Posterior vena cava (tissue), 2 donors: ENCODE measurements around the gene CHERP. TPM values are rescaled to one million over a fixed set of nuclear protein-coding genes. Genes with fewer than 3 reads are reported as not detected.
"Not testable (repeated sequence)": the region's sequence is repeated elsewhere in the genome, so short reads cannot be mapped to it uniquely, and the experiment has no call there.

ENCODE experiments used
- DNase-seq: peaks from one replicate; pipeline ENCODE4 v3.0.0-alpha.2; 2020; ENCODE audit warnings: low spot score
- intact Hi-C, 2 donors: fragments of 100-400 bp; cut with DNase I; formaldehyde crosslinking; loops; one replicate each; pipeline versions ENCODE4 v1.14.1 to v1.14.2; 2022 to 2023
- total RNA-seq, 2 donors: library from RNA; stranded (reverse); fragmentation: NEBNext Ultra II Directional; extraction: Animal tissue kit (Norgen Biotek cat#: 25700); gene quantifications; one replicate each; pipeline ENCODE4 v1.2.1, GENCODE V29; 2021
- donor health status: DM: yes; HTN: yes; CAD: no.
- donor health status: DM: yes; HTN: yes; CAD: no.

The CHERP gene
- total RNA-seq, 2 donors from 2014 or later: 21.4 to 23.6 TPM

GRCh38 chr19:16525751-16526481 lies 16.3 kb downstream of the CHERP start:
- DNase-seq: no peak
- intact Hi-C loops: loop anchor here in 1 of 2 donors (5.0 kb wide), 1 partner anchor 181 kb away; no protein-coding TSS in a partner anchor

GRCh38 chr19:16524991-16525734 lies 17.1 kb downstream of the CHERP start:
- DNase-seq: no peak
- intact Hi-C loops: loop anchor here in 1 of 2 donors (5.0 kb wide), 1 partner anchor 182 kb away; no protein-coding TSS in a partner anchor

- intact Hi-C loops: no loop called here
- DNase-seq: no peak
Measured at GRCh38 chr19:16522559-16523377, 19.5 kb downstream of the CHERP start.

GRCh38 chr19:16521715-16522289 lies 20.4 kb downstream of the CHERP start:
- intact Hi-C loops: no loop called here
- no peak for DNase-seq

- DNase-seq: no peak
- intact Hi-C loops: no loop called here
Measured at GRCh38 chr19:16520986-16521624, 21.1 kb downstream of the CHERP start.

- DNase-seq: no peak
- intact Hi-C loops: no loop called here
Measured at GRCh38 chr19:16520074-16520973, 21.9 kb downstream of the CHERP start.

- no peak for DNase-seq
- intact Hi-C loops: no loop called here
Measured at GRCh38 chr19:16519230-16519687, 23.0 kb downstream of the CHERP start.

GRCh38 chr19:16518483-16519229 lies 23.6 kb downstream of the CHERP start:
- intact Hi-C loops: no loop called here
- DNase-seq: no peak

GRCh38 chr19:16518061-16518460 lies 24.2 kb downstream of the CHERP start:
- DNase-seq: no peak
- intact Hi-C loops: no loop called here

GRCh38 chr19:16516923-16517610 lies 25.2 kb downstream of the CHERP start:
- intact Hi-C loops: no loop called here

GRCh38 chr19:16516381-16516780 lies 25.9 kb downstream of the CHERP start:
- no peak for DNase-seq
- intact Hi-C loops: no loop called here

More at GRCh38 chr19:16516923-16517610, 25.2 kb downstream of the CHERP start:
- DNase-seq: no peak

GRCh38 chr19:16514383-16515019 lies 27.7 kb downstream of the CHERP start:
- intact Hi-C loops: no loop called here
- no peak for DNase-seq

GRCh38 chr19:16512611-16513010 lies 29.6 kb downstream of the CHERP start:
- DNase-seq, intact Hi-C loops: not testable (repeated sequence)

- no peak for DNase-seq
- intact Hi-C loops: no loop called here
Measured at GRCh38 chr19:16509141-16510061, 32.8 kb downstream of the CHERP start.

GRCh38 chr19:16508546-16508945 lies 33.7 kb downstream of the CHERP start:
- DNase-seq: no peak
- intact Hi-C loops: no loop called here
